ENCODE data around the gene CGB5.
"Not testable (repeated sequence)": the region's sequence is repeated elsewhere in the genome, so short reads cannot be mapped to it uniquely, and the experiment has no call there.

GRCh38 chr19:49036815-49037214, 6.8 kb upstream of the CGB5 start, which contains the start of gene CGB1:
- not testable (repeated sequence) for TF ChIP-seq CTCF (IDR thresholded peaks at IDR 0.05; ENCODE audit: poor library complexity, severe bottlenecking); REST (IDR thresholded peaks at IDR 0.05; ENCODE audit: borderline replicate concordance); EP300 (conservative IDR thresholded peaks at IDR 0.05; ENCODE audit: poor library complexity, severe bottlenecking)

Data from neural cell (in vitro differentiated cells).